Measurements from ENCODE around the gene ATXN2. TPM values are rescaled to one million over a fixed set of nuclear protein-coding genes. Genes with fewer than 3 reads are reported as not detected.

The ATXN2 gene
- total and polyA plus RNA-seq, 4 donors: 11.5 to 33.1 (median 22.1) TPM

DNA sequence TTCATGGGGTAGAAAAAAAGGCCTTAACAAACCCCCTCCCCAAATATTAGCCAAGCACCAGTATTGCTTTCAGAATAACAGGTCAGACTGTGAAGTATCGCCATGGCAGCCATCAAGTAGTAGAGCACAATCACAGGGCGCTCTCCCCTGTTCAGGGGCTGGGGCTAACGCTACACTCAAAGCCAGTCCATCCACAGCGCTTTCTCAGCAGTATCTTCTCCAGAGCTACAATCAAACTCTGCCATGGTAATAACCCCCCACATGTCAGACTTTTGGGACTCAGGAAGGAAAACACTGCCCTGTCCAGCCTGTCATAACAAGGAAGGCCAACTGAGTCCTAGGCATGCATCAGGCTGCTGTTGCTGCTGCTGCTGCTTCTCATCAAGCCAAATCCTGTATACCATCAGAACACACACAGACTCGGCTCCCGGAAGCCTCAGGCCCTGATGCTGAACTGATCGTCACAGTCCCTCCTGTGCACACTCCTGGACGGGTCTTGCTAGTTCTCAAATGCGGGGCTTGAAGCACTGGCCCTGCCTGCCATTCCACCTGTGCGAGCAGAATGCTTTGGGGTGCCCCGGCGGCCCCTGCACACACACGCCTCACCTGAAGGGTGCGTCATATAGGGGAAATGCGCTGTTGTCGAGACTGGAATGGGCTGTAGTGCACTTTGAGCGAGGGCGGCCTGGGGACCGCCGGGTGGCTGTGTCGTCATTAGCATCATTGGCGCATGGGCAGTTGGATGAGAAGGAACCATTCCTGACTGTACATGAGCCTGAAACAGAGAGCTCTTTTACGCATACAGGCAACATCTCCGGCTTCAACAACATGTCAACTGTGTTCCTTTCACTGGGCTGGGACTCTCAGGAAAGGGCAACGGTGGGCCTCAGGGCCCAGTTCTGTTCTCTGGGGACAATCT, 145.8 kb downstream of the ATXN2 start:
- no peak for TF ChIP-seq JUND (IDR thresholded peaks at IDR 0.05)
- TF ChIP-seq, protein P1, sequence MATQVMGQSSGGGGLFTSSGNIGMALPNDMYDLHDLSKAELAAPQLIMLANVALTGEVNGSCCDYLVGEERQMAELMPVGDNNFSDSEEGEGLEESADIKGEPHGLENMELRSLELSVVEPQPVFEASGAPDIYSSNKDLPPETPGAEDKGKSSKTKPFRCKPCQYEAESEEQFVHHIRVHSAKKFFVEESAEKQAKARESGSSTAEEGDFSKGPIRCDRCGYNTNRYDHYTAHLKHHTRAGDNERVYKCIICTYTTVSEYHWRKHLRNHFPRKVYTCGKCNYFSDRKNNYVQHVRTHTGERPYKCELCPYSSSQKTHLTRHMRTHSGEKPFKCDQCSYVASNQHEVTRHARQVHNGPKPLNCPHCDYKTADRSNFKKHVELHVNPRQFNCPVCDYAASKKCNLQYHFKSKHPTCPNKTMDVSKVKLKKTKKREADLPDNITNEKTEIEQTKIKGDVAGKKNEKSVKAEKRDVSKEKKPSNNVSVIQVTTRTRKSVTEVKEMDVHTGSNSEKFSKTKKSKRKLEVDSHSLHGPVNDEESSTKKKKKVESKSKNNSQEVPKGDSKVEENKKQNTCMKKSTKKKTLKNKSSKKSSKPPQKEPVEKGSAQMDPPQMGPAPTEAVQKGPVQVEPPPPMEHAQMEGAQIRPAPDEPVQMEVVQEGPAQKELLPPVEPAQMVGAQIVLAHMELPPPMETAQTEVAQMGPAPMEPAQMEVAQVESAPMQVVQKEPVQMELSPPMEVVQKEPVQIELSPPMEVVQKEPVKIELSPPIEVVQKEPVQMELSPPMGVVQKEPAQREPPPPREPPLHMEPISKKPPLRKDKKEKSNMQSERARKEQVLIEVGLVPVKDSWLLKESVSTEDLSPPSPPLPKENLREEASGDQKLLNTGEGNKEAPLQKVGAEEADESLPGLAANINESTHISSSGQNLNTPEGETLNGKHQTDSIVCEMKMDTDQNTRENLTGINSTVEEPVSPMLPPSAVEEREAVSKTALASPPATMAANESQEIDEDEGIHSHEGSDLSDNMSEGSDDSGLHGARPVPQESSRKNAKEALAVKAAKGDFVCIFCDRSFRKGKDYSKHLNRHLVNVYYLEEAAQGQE (IDR thresholded peaks at IDR 0.05): no peak
- no peak for TF ChIP-seq EGR1 (IDR thresholded peaks at IDR 0.05; ENCODE audit: low read depth in 2 of 2)
- H3K4me3 ChIP-seq (ENCODE audit: low read depth in 1 of 3, low read length in 3 of 3): no peak overlapping the region
- peaks cover 24 to 64% (median 45%) of the 10 kb centered on the region in 4 donors for H3K36me3 ChIP-seq (ENCODE audit: control insufficient read depth in 4 of 4, insufficient read depth in 3 of 4, low read depth in 1 of 4, low read length in 3 of 4)
- DNase-seq (ENCODE audit: low spot score): no peak
- no peak overlapping the region for H3K9ac ChIP-seq (ENCODE audit: low read depth in 1 of 2, low read length in 2 of 2)
- H3K27ac ChIP-seq (ENCODE audit: low read depth in 1 of 2, low read length in 2 of 2): no peak overlapping the region
- H3K27me3 ChIP-seq (ENCODE audit: control insufficient read depth in 4 of 4, insufficient read depth in 4 of 4, low read length in 3 of 4): no peaks in the 10 kb centered on the region
- H3K4me1 ChIP-seq (ENCODE audit: control insufficient read depth in 4 of 4, insufficient read depth in 4 of 4, low read length in 3 of 4): peaks cover 0 to under 1% (median 0%) of the 10 kb centered on the region in 4 donors
- 94% methylated on average over 25 of the region's 25 CpGs for WGBS
- H3K9me3 ChIP-seq (ENCODE audit: control insufficient read depth in 4 of 4, low read length in 3 of 4): no peaks in the 10 kb centered on the region

DNA sequence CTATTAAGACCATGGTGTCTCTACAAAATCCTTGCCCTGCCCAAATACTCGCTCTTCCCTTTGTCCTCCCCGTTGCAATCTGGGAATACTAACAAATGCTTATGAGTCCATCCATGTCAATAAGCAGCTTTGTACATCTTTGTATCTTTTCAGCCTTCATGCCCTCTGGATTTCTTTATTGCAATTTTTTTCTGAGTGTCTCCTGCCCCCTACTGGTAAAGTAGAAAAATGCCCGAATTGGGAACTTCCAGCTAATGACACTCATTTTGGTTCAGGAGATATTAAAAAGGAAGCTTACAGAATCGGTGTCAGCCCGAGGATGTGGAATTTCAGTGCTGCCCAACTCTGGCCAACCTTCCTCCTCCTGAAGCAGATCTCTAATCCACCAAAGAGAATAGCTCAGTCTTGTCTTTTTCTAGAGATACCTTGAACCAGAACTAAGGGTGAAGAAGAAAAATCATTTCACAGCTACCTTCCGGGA, 147.4 kb downstream of the ATXN2 start:
- TF ChIP-seq NR2F2 (IDR thresholded peaks at IDR 0.05): peak; percentile 9
- TF ChIP-seq, protein P2, sequence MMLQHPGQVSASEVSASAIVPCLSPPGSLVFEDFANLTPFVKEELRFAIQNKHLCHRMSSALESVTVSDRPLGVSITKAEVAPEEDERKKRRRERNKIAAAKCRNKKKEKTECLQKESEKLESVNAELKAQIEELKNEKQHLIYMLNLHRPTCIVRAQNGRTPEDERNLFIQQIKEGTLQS (IDR thresholded peaks at IDR 0.05): no peak
- no peak for TF ChIP-seq JUND (IDR thresholded peaks at IDR 0.05)
- TF ChIP-seq, protein P3, sequence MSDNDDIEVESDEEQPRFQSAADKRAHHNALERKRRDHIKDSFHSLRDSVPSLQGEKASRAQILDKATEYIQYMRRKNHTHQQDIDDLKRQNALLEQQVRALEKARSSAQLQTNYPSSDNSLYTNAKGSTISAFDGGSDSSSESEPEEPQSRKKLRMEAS (IDR thresholded peaks at IDR 0.05): no peak
- TF ChIP-seq RAD21 (IDR thresholded peaks at IDR 0.05): peak; percentile 90 to 94
- TF ChIP-seq, protein P4, sequence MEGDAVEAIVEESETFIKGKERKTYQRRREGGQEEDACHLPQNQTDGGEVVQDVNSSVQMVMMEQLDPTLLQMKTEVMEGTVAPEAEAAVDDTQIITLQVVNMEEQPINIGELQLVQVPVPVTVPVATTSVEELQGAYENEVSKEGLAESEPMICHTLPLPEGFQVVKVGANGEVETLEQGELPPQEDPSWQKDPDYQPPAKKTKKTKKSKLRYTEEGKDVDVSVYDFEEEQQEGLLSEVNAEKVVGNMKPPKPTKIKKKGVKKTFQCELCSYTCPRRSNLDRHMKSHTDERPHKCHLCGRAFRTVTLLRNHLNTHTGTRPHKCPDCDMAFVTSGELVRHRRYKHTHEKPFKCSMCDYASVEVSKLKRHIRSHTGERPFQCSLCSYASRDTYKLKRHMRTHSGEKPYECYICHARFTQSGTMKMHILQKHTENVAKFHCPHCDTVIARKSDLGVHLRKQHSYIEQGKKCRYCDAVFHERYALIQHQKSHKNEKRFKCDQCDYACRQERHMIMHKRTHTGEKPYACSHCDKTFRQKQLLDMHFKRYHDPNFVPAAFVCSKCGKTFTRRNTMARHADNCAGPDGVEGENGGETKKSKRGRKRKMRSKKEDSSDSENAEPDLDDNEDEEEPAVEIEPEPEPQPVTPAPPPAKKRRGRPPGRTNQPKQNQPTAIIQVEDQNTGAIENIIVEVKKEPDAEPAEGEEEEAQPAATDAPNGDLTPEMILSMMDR (IDR thresholded peaks at IDR 0.05; ENCODE audit: low read depth, low read length, missing input control): peak; percentile 86
- TF ChIP-seq, protein P1 (IDR thresholded peaks at IDR 0.05): no peak
- H3K4me1 ChIP-seq (ENCODE audit: control insufficient read depth in 4 of 4, insufficient read depth in 4 of 4, low read length in 3 of 4): peaks cover under 1 to 5% (median 3%) of the 10 kb centered on the region in 4 donors
- H3K9ac ChIP-seq (ENCODE audit: low read depth in 1 of 2, low read length in 2 of 2): no peak overlapping the region
- H3K9me3 ChIP-seq (ENCODE audit: control insufficient read depth in 4 of 4, low read length in 3 of 4): no peaks in the 10 kb centered on the region
- no peak overlapping the region for H3K27ac ChIP-seq (ENCODE audit: low read depth in 1 of 2, low read length in 2 of 2)
- no peak overlapping the region for H3K4me3 ChIP-seq (ENCODE audit: low read depth in 1 of 3, low read length in 3 of 3)
- DNase-seq (ENCODE audit: low spot score): no peak
- peaks cover 25 to 68% (median 51%) of the 10 kb centered on the region in 4 donors for H3K36me3 ChIP-seq (ENCODE audit: control insufficient read depth in 4 of 4, insufficient read depth in 3 of 4, low read depth in 1 of 4, low read length in 3 of 4)
- H3K27me3 ChIP-seq (ENCODE audit: control insufficient read depth in 4 of 4, insufficient read depth in 4 of 4, low read length in 3 of 4): no peaks in the 10 kb centered on the region
- WGBS: 32% methylated on average over 6 of the region's 6 CpGs

All from liver (tissue), 9 donors.